GM21528 (cell line): ENCODE data around the gene ARFGAP3.
A peak's percentile ranks its signal among the peaks of the same experiment; 100 is the strongest.

ENCODE experiments used
- ATAC-seq: cut with Tn5 transposase; IDR thresholded peaks from one replicate; pipeline ENCODE4 v1.9.1; 2021; ENCODE audit warnings: mild to moderate bottlenecking, moderate library complexity; ENCODE audit not compliant: unreplicated experiment, low FRiP score

The ARFGAP3 gene

GRCh38 chr22:42865536-42865935 lies 8.5 kb upstream of the ARFGAP3 start:
- ATAC-seq: no peak

- no peak for ATAC-seq
Observed at GRCh38 chr22:42863349-42863961, 6.4 kb upstream of the ARFGAP3 start.

GRCh38 chr22:42862045-42862734 lies 5.1 kb upstream of the ARFGAP3 start:
- no peak for ATAC-seq

- no peak for ATAC-seq
Observed at GRCh38 chr22:42860968-42861367, 3.9 kb upstream of the ARFGAP3 start.

- no peak for ATAC-seq
Observed at GRCh38 chr22:42857845-42858481, 890 bp upstream of the ARFGAP3 start.

GRCh38 chr22:42856179-42856864 lies 751 bp downstream of the ARFGAP3 start:
- ATAC-seq: peak; percentile 15

GRCh38 chr22:42855721-42856120 lies 1.4 kb downstream of the ARFGAP3 start:
- no peak for ATAC-seq

- no peak for ATAC-seq
Observed at GRCh38 chr22:42855211-42855610, 1.9 kb downstream of the ARFGAP3 start.

- no peak for ATAC-seq
Observed at GRCh38 chr22:42848941-42849550, 8.0 kb downstream of the ARFGAP3 start.

GRCh38 chr22:42847110-42847509 lies 10.0 kb downstream of the ARFGAP3 start:
- no peak for ATAC-seq

GRCh38 chr22:42844756-42845155 lies 12.3 kb downstream of the ARFGAP3 start:
- no peak for ATAC-seq

- no peak for ATAC-seq
Observed at GRCh38 chr22:42842658-42843370, 14.3 kb downstream of the ARFGAP3 start.

- ATAC-seq: no peak
Observed at GRCh38 chr22:42841444-42841843, 15.6 kb downstream of the ARFGAP3 start.

- no peak for ATAC-seq
Observed at GRCh38 chr22:42837556-42837955, 19.5 kb downstream of the ARFGAP3 start.

- ATAC-seq: no peak
Observed at GRCh38 chr22:42836026-42836425, 21.0 kb downstream of the ARFGAP3 start.

- ATAC-seq: no peak
Observed at GRCh38 chr22:42834177-42834949, 22.7 kb downstream of the ARFGAP3 start.

- ATAC-seq: no peak
Observed at GRCh38 chr22:42833104-42833503, 24.0 kb downstream of the ARFGAP3 start.

GRCh38 chr22:42831712-42832111 lies 25.4 kb downstream of the ARFGAP3 start:
- no peak for ATAC-seq

GRCh38 chr22:42830161-42830560 lies 26.9 kb downstream of the ARFGAP3 start:
- no peak for ATAC-seq
